OCI-LY3 (cell line): ENCODE measurements around the gene CORO6.

ENCODE experiments used
- H2AFZ ChIP-seq: fragments of 200-600, 300-600 bp; shearing (Covaris generic); 2 replicates; pipeline ENCODE4 v1.6.0; 2014; ENCODE audit warnings: antibody characterized with exemption, low read depth, low read length
- H3K27ac ChIP-seq: fragments of 200-600, 300-600 bp; sonication (generic); 2 replicates; pipeline ENCODE4 v1.5.1; 2014; ENCODE audit warnings: mild to moderate bottlenecking, low read length, moderate library complexity, mixed read lengths
- H3K27me3 ChIP-seq: fragments of 200-600, 300-600 bp; sonication (generic); 2 replicates; pipeline ENCODE4 v1.6.1; 2014; ENCODE audit warnings: low read depth, low read length, mixed read lengths
- H3K36me3 ChIP-seq: fragments of 200-600, 300-600 bp; sonication (generic); replicated peaks from 2 replicates; pipeline ENCODE3; 2014; ENCODE audit warnings: low read depth, low read length, mixed read lengths
- H3K4me1 ChIP-seq: fragments of 300-600, 200-600 bp; sonication (generic); 2 replicates; pipeline ENCODE4 v1.6.1; 2014; ENCODE audit warnings: low read length, mixed read lengths
- H3K4me2 ChIP-seq: fragments of 200-600, 300-600 bp; sonication (generic); 2 replicates; pipeline ENCODE4 v1.6.1; 2014; ENCODE audit warnings: low read length, mixed read lengths
- H3K4me3 ChIP-seq: fragments of 300-600, 200-600 bp; sonication (generic); 2 replicates; pipeline ENCODE4 v1.5.1; 2014; ENCODE audit warnings: antibody characterized with exemption, mild to moderate bottlenecking, low read length, moderate library complexity
- H3K79me2 ChIP-seq: fragments of 300-600, 200-600 bp; shearing (Covaris generic); 2 replicates; pipeline ENCODE4 v1.6.1; 2014; ENCODE audit warnings: mild to moderate bottlenecking, low read length, mixed read lengths
- H3K9ac ChIP-seq: fragments of 300-600, 200-600 bp; shearing (Covaris generic); 2 replicates; pipeline ENCODE4 v1.6.0; 2014; ENCODE audit warnings: mild to moderate bottlenecking, low read length, moderate library complexity
- H3K9me3 ChIP-seq: fragments of 200-600, 300-600 bp; shearing (Covaris generic); 2 replicates; pipeline ENCODE4 v1.6.1; 2014; ENCODE audit warnings: low read length, mixed read lengths; ENCODE audit not compliant: insufficient read depth
- H4K20me1 ChIP-seq: fragments of 200-600, 300-600 bp; sonication (generic); 2 replicates; pipeline ENCODE4 v1.6.1; 2016; ENCODE audit warnings: low read length, mixed read lengths; ENCODE audit not compliant: insufficient read depth
- EZH2phosphoT487 ChIP-seq: fragments of 200-600 bp; shearing (Covaris generic); IDR thresholded peaks from 2 replicates; pipeline ENCODE4 v1.6.1; 2018; ENCODE audit warnings: antibody characterized with exemption, mixed run types, low read depth
- TF ChIP-seq, protein P1 (sequence below): fragments of 200-600, 300-600 bp; sonication (generic); IDR thresholded peaks from 2 replicates; pipeline ENCODE4 v1.5.1; 2014; ENCODE audit warnings: antibody characterized with exemption, low read length, low read depth

Gene CORO6

DNA sequence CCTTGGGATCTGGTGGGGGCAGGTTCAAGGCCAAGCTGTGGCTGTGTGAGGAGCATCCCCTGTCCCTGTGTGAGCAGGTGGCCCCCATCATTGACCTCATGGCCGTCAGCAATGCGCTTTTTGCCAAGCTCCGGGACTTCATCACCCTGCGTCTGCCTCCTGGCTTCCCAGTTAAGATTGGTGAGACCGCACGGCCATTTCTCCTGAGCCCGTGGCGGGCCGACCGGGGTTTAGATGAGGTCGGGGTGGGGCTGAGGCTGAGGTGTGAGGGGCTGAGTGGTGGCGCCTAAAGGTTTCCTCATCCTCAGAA, 10.7 kb downstream of the CORO6 start:
- no peak for TF ChIP-seq EZH2phosphoT487
- TF ChIP-seq, protein P1, sequence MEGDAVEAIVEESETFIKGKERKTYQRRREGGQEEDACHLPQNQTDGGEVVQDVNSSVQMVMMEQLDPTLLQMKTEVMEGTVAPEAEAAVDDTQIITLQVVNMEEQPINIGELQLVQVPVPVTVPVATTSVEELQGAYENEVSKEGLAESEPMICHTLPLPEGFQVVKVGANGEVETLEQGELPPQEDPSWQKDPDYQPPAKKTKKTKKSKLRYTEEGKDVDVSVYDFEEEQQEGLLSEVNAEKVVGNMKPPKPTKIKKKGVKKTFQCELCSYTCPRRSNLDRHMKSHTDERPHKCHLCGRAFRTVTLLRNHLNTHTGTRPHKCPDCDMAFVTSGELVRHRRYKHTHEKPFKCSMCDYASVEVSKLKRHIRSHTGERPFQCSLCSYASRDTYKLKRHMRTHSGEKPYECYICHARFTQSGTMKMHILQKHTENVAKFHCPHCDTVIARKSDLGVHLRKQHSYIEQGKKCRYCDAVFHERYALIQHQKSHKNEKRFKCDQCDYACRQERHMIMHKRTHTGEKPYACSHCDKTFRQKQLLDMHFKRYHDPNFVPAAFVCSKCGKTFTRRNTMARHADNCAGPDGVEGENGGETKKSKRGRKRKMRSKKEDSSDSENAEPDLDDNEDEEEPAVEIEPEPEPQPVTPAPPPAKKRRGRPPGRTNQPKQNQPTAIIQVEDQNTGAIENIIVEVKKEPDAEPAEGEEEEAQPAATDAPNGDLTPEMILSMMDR, result no peak
- Histone ChIP-seq H3K27ac (no peak overlapping the region), H3K4me1 (peaks cover 8% of the 10 kb centered on the region; the same call in 1 of the 2 replicates), H3K9me3 (no peaks in the 10 kb centered on the region), H3K36me3 (peaks cover 4% of the 10 kb centered on the region), H4K20me1 (peaks cover 8% of the 10 kb centered on the region), H3K79me2 (no peaks in the 10 kb centered on the region), H3K4me2 (no peak overlapping the region), H3K4me3 (no peak overlapping the region), H3K9ac (no peak overlapping the region), H2AFZ (no peak overlapping the region), H3K27me3 (no peaks in the 10 kb centered on the region)

DNA sequence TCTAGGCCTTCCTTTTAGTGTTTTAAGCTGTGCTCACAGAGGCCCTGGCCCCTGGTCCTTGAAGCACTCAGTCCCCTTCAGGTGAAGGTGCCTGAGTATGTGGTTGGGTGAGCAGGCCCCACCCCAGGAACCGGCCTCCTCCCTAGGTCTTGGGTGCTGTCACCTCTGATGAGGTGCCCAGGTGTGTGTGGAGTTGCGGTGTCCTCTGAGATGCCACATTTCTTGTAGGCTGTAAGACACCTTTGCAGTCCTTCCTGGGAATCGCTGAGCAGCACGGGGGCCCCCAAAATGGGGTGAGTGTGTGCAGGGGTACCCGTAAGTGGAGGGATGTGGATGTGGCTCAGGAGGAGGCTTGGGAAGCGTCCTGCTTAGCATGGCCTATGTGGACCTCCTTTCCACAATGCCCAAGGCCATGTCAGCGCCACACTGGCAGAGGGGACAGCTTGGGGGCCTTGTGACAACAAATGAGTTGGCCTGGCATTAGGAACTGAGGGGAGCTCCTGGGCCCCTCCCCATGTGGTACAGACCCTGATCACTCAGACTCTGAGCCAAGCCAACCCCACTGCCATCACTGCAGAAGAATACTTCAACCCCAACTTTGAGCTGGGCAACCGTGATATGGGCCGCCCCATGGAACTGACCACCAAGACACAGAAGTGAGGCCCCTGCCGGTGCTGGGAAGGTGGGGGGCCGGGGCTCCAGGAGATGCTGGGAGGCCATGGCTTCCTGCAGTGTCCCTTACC, 11.2 kb downstream of the CORO6 start:
- Histone ChIP-seq H2AFZ (no peak overlapping the region), H3K27ac (no peak overlapping the region), H4K20me1 (peaks cover 5% of the 10 kb centered on the region), H3K9ac (no peak overlapping the region), H3K27me3 (no peaks in the 10 kb centered on the region), H3K4me2 (no peak overlapping the region), H3K4me3 (no peak overlapping the region), H3K79me2 (no peaks in the 10 kb centered on the region), H3K36me3 (peaks cover 4% of the 10 kb centered on the region), H3K9me3 (no peaks in the 10 kb centered on the region), H3K4me1 (peaks cover 5% of the 10 kb centered on the region; the same call in 1 of the 2 replicates)
- TF ChIP-seq, protein P1, result no peak
- no peak for TF ChIP-seq EZH2phosphoT487

GRCh38 chr17:29610395-29610794, 12.3 kb downstream of the CORO6 start:
- H4K20me1 ChIP-seq, result peaks cover 2% of the 10 kb centered on the region; the same call in 1 of the 2 replicates
- H3K4me1 ChIP-seq, result peaks cover 5% of the 10 kb centered on the region; the same call in 1 of the 2 replicates
- no peaks in the 10 kb centered on the region for H3K9me3 ChIP-seq
- H3K27ac ChIP-seq, result no peak overlapping the region
- peaks cover 4% of the 10 kb centered on the region for H3K36me3 ChIP-seq
- H3K9ac ChIP-seq, result no peak overlapping the region
- no peak overlapping the region for H3K4me2 ChIP-seq
- H3K4me3 ChIP-seq, result no peak overlapping the region
- no peaks in the 10 kb centered on the region for H3K27me3 ChIP-seq
- no peak overlapping the region for H2AFZ ChIP-seq
- no peaks in the 10 kb centered on the region for H3K79me2 ChIP-seq
- TF ChIP-seq, protein P1, result no peak
- TF ChIP-seq EZH2phosphoT487, result no peak

- Histone ChIP-seq H3K9me3 (no peaks in the 10 kb centered on the region), H3K4me1 (no peaks in the 10 kb centered on the region), H4K20me1 (peaks cover 2% of the 10 kb centered on the region; the same call in 1 of the 2 replicates), H3K79me2 (peaks cover 4% of the 10 kb centered on the region; the same call in 1 of the 2 replicates), H3K36me3 (peaks cover 4% of the 10 kb centered on the region), H3K27me3 (no peaks in the 10 kb centered on the region), H3K9ac (no peak overlapping the region), H3K4me2 (no peak overlapping the region), H3K27ac (no peak overlapping the region), H3K4me3 (no peak overlapping the region), H2AFZ (no peak overlapping the region)
- TF ChIP-seq EZH2phosphoT487, result no peak
- TF ChIP-seq, protein P1, result no peak
These were observed 13.7 kb downstream of the CORO6 start for GRCh38 chr17:29608986-29609385.
